GM23338 (cell line): ENCODE results near the gene DNAAF5. TPM values are rescaled to one million over a fixed set of nuclear protein-coding genes. Genes with fewer than 3 reads are reported as not detected.

ENCODE experiments used
- ATAC-seq: fragments of 200-7000 bp; cut with Tn5 transposase; 3 replicates; pipeline ENCODE4 v1.9.1; 2020
- DNase-seq: peaks from one replicate; pipeline ENCODE4 v3.0.0-alpha.2; 2015; ENCODE audit warnings: low spot score
- H2AFZ ChIP-seq: fragments of 200-600 bp; sonication (generic); 2 replicates; pipeline ENCODE4 v1.8.0; 2016; ENCODE audit warnings: antibody characterized with exemption, mild to moderate bottlenecking, moderate library complexity
- H3F3A ChIP-seq: fragments of 200-600 bp; sonication (generic); replicated peaks from 2 replicates; pipeline ENCODE4 v1.8.0; 2017; ENCODE audit warnings: antibody characterized with exemption, mixed run types, low read depth
- H3K27ac ChIP-seq: fragments of 200-600 bp; sonication (generic); 2 replicates; pipeline ENCODE4 v1.6.1; 2016; ENCODE audit warnings: low read depth
- H3K27me3 ChIP-seq: fragments of 200-600 bp; sonication (generic); 2 replicates; pipeline ENCODE4 v1.8.0; 2016; ENCODE audit warnings: mild to moderate bottlenecking, mixed run types, moderate library complexity; ENCODE audit not compliant: insufficient read depth
- H3K36me3 ChIP-seq: fragments of 200-600 bp; sonication (generic); 2 replicates; pipeline ENCODE4 v1.8.0; 2016; ENCODE audit warnings: mild to moderate bottlenecking; ENCODE audit not compliant: insufficient read depth
- H3K4me1 ChIP-seq: fragments of 200-600 bp; sonication (generic); 2 replicates; pipeline ENCODE4 v1.8.0; 2016; ENCODE audit warnings: mild to moderate bottlenecking, moderate library complexity; ENCODE audit not compliant: insufficient read depth
- H3K4me2 ChIP-seq: fragments of 200-600 bp; sonication (generic); 2 replicates; pipeline ENCODE4 v1.7.1; 2017; ENCODE audit warnings: mixed run types
- H3K4me3 ChIP-seq: fragments of 200-600 bp; sonication (generic); 2 replicates; pipeline ENCODE4 v1.6.1; 2016; ENCODE audit warnings: mixed run types
- H3K79me2 ChIP-seq: fragments of 200-600 bp; sonication (generic); replicated peaks from 2 replicates; pipeline ENCODE4 v1.8.0; 2017; ENCODE audit warnings: mild to moderate bottlenecking; ENCODE audit not compliant: insufficient read depth
- H3K9me2 ChIP-seq: fragments of 200-600 bp; sonication (generic); 2 replicates; pipeline ENCODE4 v1.8.0; 2017; ENCODE audit not compliant: insufficient read depth
- H4K20me1 ChIP-seq: fragments of 200-600 bp; sonication (generic); replicated peaks from 2 replicates; pipeline ENCODE4 v1.8.0; 2017; ENCODE audit warnings: mild to moderate bottlenecking; ENCODE audit not compliant: insufficient read depth
- H3K27ac Mint-ChIP-seq: 2 replicates; pipeline ENCODE4 v1.8.0; 2020; ENCODE audit warnings: inconsistent platforms, mild to moderate bottlenecking, moderate library complexity, mixed read lengths
- H3K27me3 Mint-ChIP-seq: 3 replicates; pipeline ENCODE4 v1.8.0; 2022; ENCODE audit warnings: low read depth, mild to moderate bottlenecking, moderate library complexity, mixed read lengths, inconsistent platforms; ENCODE audit not compliant: insufficient read depth, poor library complexity
- H3K36me3 Mint-ChIP-seq: 3 replicates; pipeline ENCODE4 v1.8.0; 2021; ENCODE audit warnings: low read depth, mild to moderate bottlenecking, inconsistent platforms, moderate library complexity, mixed read lengths
- H3K4me1 Mint-ChIP-seq: 3 replicates; pipeline ENCODE4 v1.8.0; 2020; ENCODE audit warnings: mild to moderate bottlenecking, inconsistent platforms, mixed read lengths
- H3K4me3 Mint-ChIP-seq: 3 replicates; pipeline ENCODE4 v1.8.0; 2021; ENCODE audit warnings: moderate library complexity, mild to moderate bottlenecking, inconsistent platforms, mixed read lengths
- H3K9me3 Mint-ChIP-seq: 3 replicates; pipeline ENCODE4 v1.8.0; 2020; ENCODE audit warnings: moderate library complexity, mild to moderate bottlenecking, inconsistent platforms, mixed read lengths
- CREB1 ChIP-seq: fragments of 250-450 bp; sonication (Bioruptor Pico); IDR thresholded peaks from 2 replicates; pipeline ENCODE4 v1.5.0; 2020; ENCODE audit warnings: low read depth, mild to moderate bottlenecking, moderate library complexity
- CTCF ChIP-seq, 2 experiments: fragments of 200-600 bp in 1 of 2; sonication (generic) in 1 of 2; conservative IDR thresholded peaks; 2 replicates each; pipeline versions ENCODE4 v1.5.1 to v1.6.1; 2016 to 2017; ENCODE audit warnings: antibody characterized with exemption in 2 of 2, low read depth in 2 of 2, mild to moderate bottlenecking in 2 of 2, moderate library complexity in 1 of 2
- ETS1 ChIP-seq: IDR thresholded peaks from 2 replicates; pipeline ENCODE4 v1.6.1; 2016; ENCODE audit warnings: antibody characterized with exemption
- EZH2phosphoT487 ChIP-seq: fragments of 200-600 bp; sonication (generic); IDR thresholded peaks from one replicate; pipeline ENCODE4 v1.8.1; 2018; ENCODE audit warnings: antibody characterized with exemption; ENCODE audit not compliant: unreplicated experiment
- NANOG ChIP-seq: IDR thresholded peaks from 2 replicates; pipeline ENCODE4 v1.6.1; 2016; ENCODE audit warnings: antibody characterized with exemption, borderline replicate concordance
- POLR2AphosphoS5 ChIP-seq: IDR thresholded peaks from 2 replicates; pipeline ENCODE4 v1.6.1; 2016; ENCODE audit warnings: antibody characterized with exemption, low read depth
- REST ChIP-seq: IDR thresholded peaks from one replicate; pipeline ENCODE4 v1.6.1; 2018; ENCODE audit warnings: antibody characterized with exemption; ENCODE audit not compliant: unreplicated experiment
- ZNF114 ChIP-seq: fragments of 250-450 bp; sonication (Bioruptor Pico); IDR thresholded peaks from 2 replicates; pipeline ENCODE4 v1.5.0; 2020; ENCODE audit warnings: mild to moderate bottlenecking, moderate library complexity
- ZNF331 ChIP-seq: fragments of 250-450 bp; sonication (Bioruptor Pico); IDR thresholded peaks from 2 replicates; pipeline ENCODE4 v1.5.0; 2020; ENCODE audit warnings: low read depth, mild to moderate bottlenecking, moderate library complexity
- long read RNA-seq: library from polyadenylated mRNA; unstranded; transcript quantifications from one replicate; pipeline ENCODE4 v2.0.0, GENCODE V29; 2020; ENCODE audit not compliant: unreplicated experiment
- polyA plus RNA-seq: library from polyadenylated mRNA; unstranded; fragments of >200 nt; fragmentation: Nextera tagmentation; extraction: Ambion mirVana; gene quantifications from 2 replicates; pipeline ENCODE4 v1.2.1, GENCODE V29; 2016
- total RNA-seq: library from RNA; depleted of rRNA; stranded (reverse); fragments of >200 nt; shearing (Covaris generic); gene quantifications from 2 replicates; pipeline ENCODE4 v1.2.3, GENCODE V29; 2014; rRNA removed

Gene DNAAF5
- total RNA-seq (74.0 and 86.7 TPM in 2 replicates), polyA plus RNA-seq (20.4 and 20.9 TPM in 2 replicates)
- long read RNA-seq, partial matches to known transcripts = 1 of 9 reads
- long read RNA-seq, other reads (novel, unspliced or antisense) = 7 of 9 reads

GRCh38 chr7:726084-726853, at the start of gene DNAAF5:
TSS of gene DNAAF5 (plus strand) at chr7:726699. CDS start at chr7:726721, 22 bp downstream.
- Histone ChIP-seq H3K27me3 (no peaks in the 10 kb centered on the region), H3K9me2 (peaks cover 7% of the 10 kb centered on the region; the same call in 1 of the 2 replicates), H3K4me1 (peaks cover 7% of the 10 kb centered on the region; the same call in 1 of the 2 replicates), H3K4me2 (peak within 1 kb of the TSS; percentile 89), H3K27ac (no peak within 1 kb of the TSS), H3K4me3 (peak within 1 kb of the TSS; percentile 69), H4K20me1 (peaks cover under 1% of the 10 kb centered on the region; the same call in 1 of the 2 replicates), H3K79me2 (peaks cover 84% of the 10 kb centered on the region), H3K36me3 (peaks cover 17% of the 10 kb centered on the region; the same call in 1 of the 2 replicates), H3F3A (no peaks in the 10 kb centered on the region), H2AFZ (no peak within 1 kb of the TSS)
- Mint-ChIP-seq H3K4me1 (peaks cover 15% of the 10 kb centered on the region), H3K36me3 (peaks cover 67% of the 10 kb centered on the region), H3K27me3 (peaks cover 28% of the 10 kb centered on the region), H3K27ac (peak within 1 kb of the TSS; percentile 89), H3K4me3 (peak within 1 kb of the TSS; percentile 89), H3K9me3 (peaks cover 49% of the 10 kb centered on the region)
- peak; percentile 73 for ATAC-seq
- TF ChIP-seq CREB1 (CRISPR knock-in tag) = peak; percentile 36; the same call in 1 of the 2 replicates
- peak; percentile 51; the same call in 1 of the 2 replicates for TF ChIP-seq ZNF331 (CRISPR knock-in tag)
- peak; percentile 48; the same call in 1 of the 2 replicates for TF ChIP-seq POLR2AphosphoS5
- TF ChIP-seq REST = no peak
- TF ChIP-seq NANOG = no peak
- peak; percentile 69 for TF ChIP-seq ETS1
- no peak for TF ChIP-seq EZH2phosphoT487
- DNase-seq = peak; percentile 93

- no peaks in the 10 kb centered on the region for H3K4me1 ChIP-seq
- no peak overlapping the region for H2AFZ ChIP-seq
- H3K27me3 ChIP-seq = no peaks in the 10 kb centered on the region
- H3F3A ChIP-seq = peaks cover 2% of the 10 kb centered on the region; the same call in 1 of the 2 replicates
- ATAC-seq (no peak), DNase-seq (no peak)
- no peak overlapping the region for H3K4me2 ChIP-seq
- H3K27ac ChIP-seq = no peak overlapping the region
- H3K4me1 Mint-ChIP-seq = no peaks in the 10 kb centered on the region
- H3K36me3 Mint-ChIP-seq = peaks cover 77% of the 10 kb centered on the region
- peaks cover 17% of the 10 kb centered on the region for H3K9me3 Mint-ChIP-seq
- no peak overlapping the region for H3K4me3 Mint-ChIP-seq
- H3K27me3 Mint-ChIP-seq = peaks cover 10% of the 10 kb centered on the region
- no peaks in the 10 kb centered on the region for H4K20me1 ChIP-seq
- H3K4me3 ChIP-seq = no peak overlapping the region
- H3K79me2 ChIP-seq = peaks cover 3% of the 10 kb centered on the region; the same call in 1 of the 2 replicates
- H3K36me3 ChIP-seq = peaks cover 8% of the 10 kb centered on the region; the same call in 1 of the 2 replicates
- H3K9me2 ChIP-seq = 0 out of 2 replicates have a peak, but pooled peaks cover 2% of the 10 kb centered on the region
- no peak overlapping the region for H3K27ac Mint-ChIP-seq
- TF ChIP-seq ZNF114 (CRISPR knock-in tag) (no peak), CTCF (conservative IDR thresholded peaks at IDR 0.05; ENCODE audit: low read depth in 2 of 2) (no peak), REST (no peak), POLR2AphosphoS5 (no peak), CREB1 (CRISPR knock-in tag) (no peak), ZNF331 (CRISPR knock-in tag) (no peak)
These were observed 49.5 kb upstream of the DNAAF5 start for GRCh38 chr7:676972-677385.
